Measurements from ENCODE around the gene CELF4.
"Not testable (repeated sequence)": the region's sequence is repeated elsewhere in the genome, so short reads cannot be mapped to it uniquely, and the experiment has no call there.

The CELF4 gene

DNA sequence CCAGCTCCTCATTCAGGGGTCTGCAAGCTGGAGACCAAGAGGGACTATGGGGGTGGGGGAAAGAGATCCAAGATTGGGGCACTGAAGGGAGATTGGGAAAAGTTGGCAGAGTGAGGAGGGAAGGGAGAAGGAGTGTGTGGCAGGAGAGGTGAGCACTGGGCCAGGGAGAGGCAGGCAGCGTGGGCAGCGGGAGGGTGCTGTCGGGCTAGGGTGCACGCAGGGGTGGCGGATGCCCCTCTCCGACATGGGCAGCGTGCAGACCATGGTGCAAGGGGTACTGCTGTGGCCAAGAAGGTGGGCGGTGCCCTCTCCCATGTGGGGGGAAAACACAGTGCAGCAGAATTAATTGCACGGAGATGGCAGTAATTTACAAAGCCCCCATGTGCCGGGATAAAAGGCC is 74.1 kb downstream of the CELF4 start:
- DNase-seq: no peak

DNA sequence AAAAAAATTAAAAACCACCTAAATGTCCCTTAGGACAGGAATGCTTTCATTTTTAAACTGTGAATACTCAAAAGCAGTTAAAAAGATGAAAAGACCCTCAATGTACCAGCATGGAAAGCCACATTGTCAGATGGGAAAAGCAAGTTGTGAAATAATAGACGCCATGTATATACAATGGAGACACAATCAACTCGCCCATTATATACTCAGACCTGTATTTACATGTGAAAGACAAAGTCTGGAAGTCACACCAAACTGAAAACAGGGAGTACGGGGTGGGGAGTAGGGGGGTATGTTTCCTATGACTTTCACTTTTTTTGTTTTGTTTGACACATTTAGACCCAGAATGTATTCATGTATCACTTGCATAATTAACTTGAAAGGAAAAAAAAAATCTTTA is 75.6 kb downstream of the CELF4 start:
- DNase-seq: no peak

DNA sequence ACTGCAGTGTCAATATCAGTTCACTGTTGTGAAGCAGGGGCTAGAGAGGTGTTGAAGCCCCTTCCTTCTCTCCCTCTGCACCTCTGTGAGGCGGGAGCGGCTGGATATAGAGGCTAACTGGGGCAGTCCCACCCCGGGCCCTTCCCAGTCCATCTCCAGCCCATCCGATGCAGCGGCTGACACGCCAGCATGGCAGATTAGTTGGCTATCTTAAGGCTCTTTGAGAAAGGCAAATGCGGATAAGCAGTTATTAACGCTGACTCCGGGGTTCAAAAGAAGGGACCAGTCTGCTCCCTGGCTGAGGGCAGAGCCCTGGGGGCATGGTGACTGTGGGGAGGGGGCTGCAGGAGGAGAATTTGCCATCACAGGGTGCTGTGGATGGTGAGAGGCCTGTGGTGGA is 76.6 kb downstream of the CELF4 start:
- DNase-seq: no peak

DNA sequence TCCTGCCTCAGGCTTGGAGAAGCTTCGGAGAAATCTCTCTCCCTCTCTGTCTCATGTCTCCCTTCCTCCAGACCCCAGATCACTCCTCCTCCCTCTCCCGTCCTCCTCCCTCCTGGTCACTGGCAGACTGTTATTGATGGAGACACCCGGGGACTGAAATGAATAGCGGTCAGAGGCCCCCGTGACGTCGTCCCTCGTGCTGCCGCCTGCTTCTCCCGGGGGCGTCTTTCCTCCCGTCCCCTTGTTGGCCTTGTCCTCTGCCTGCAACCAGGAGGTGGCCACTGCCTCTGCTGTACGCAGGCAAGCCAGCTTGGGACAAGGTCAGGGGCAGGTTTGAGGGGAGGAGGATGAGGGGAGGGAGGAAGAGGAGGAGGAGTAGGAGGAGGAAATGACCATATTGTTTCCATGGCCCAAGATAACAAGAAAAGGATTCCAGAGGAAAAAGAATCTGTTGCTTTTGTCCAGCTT is 78.2 kb downstream of the CELF4 start:
- DNase-seq: no peak

DNA sequence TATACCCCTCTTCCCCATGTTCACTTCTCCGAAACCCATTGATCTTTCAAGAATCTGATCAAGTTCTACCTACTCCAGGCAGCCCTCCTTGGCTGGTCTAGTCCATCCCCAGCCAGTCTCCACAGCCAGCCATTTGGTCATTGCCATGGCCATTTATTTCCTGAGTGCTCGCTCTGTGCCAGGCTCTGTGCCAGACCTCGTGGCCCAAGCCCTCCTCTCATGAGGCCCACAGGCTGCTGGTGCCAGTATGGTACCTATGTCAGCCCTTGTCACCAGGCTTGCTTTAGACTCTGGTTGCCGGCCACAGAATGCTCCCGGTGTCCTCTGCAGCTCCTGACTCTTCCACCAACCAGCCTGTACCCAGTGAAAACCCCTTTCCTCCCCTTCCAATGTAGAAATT is 78.8 kb downstream of the CELF4 start:
- DNase-seq: no peak

DNA sequence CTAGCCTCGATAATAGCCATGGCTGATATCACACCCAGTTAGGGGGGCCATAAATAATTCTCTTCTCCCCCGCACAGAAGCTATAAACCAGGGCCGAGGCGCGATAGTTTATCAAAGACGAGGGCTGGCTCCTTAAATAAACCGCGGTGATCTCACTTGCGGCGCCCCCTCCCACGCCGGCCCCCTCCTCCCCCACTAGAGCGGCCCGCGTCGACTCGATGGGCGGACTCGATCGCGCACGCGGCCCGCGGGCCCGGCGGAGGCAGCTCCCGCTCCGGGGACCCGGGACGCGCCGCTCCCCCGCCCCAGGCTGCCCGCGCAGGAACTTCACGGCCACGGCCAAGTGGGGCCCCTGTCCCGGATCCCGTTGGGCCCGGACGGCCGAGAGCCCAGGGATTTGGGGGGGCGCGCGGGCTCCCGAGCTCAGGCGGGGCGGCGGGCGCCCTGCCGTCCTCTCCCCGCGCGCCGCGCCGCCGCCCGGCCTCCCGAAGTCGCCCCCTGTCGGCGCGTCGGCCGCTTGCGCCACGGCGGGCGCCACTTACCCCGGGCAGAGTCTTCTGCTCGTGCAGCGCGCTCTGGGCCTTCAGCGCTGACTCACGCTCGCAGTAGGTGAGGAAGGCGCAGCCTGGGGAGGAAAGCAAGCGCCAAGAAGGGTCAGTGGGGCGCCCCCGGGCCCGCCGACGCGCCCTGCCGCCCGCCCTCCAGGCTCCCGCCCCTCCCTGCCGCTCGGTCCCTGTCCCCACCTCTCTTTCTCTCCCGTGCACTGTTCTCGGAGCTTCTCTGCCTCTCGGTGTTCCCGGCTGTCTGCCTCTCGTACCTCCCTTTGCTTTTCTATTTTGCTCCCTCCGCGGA is 80.4 kb downstream of the CELF4 start:
- DNase-seq: no peak

DNA sequence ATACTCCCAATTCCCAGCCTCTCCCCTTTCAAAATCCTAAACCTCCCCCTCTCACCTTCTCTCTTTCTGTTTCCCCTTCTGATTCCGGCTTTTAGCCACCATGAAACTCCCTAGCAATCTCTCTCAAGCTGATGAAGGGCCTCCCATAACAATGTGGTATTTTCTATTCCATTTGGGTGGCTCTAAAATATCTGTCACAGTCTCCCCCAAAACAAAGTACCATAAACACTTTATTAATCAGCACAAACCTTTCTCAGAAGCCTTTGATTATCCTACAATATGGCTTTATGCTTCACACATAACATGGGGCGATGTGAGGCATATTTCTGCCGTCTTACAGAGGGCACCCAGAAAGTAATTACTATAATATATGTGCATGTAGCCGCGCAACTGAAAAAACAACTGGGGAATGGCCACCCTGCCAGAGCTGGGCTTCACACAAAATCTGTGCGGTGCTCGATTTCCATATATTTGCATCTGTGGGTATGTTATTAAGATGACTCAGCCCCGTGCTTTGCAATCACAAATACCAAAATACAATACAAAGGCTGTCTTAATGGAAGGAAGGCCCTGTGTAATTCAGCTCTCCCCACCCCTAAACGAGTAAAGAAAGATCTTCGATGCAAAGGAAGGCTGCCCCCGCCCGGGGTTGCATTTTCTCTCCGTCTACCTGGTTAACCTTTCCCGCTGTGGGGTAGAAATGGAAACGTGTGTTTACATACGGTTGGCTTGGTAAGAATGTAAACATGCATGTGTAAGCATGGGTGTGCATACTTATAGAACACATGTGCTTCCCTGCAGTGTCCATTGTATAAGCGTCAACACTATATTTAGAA is 81.4 kb downstream of the CELF4 start:
- no peak for DNase-seq

DNA sequence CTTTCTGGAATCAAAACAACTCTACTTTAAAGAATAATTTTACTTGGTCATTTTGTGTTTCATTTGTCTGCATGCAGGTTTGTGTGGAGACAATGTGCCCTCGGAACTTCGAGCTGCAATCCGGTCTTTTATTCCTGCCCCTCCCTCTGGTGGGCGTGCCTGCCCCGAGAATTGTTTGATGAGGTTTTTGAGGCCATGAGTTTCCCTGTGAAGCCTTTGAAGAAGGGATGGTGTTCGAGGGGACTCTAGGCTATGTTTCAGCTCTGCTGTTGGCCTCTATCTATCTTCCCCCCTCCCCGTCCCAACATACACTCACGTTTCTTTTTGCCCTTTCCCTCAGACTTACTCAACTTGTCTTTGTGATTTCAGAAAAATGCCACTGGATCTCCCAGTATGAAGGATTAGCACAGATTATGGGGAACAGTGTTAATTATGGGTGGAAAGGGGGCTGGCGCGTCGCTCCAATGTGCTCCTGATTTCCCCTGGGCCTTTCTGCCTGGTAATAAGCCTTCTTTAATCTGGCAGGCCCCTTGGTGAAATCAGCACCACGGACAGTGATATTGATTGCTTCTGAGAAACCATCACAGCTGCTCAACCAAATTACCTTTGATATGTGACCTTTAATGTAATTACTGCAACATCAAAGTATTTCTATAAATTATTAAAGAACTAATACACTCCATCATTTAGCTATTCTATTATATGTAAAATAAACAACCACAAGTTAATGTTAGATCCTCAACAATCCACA is 82.2 kb downstream of the CELF4 start:
- no peak for DNase-seq

DNA sequence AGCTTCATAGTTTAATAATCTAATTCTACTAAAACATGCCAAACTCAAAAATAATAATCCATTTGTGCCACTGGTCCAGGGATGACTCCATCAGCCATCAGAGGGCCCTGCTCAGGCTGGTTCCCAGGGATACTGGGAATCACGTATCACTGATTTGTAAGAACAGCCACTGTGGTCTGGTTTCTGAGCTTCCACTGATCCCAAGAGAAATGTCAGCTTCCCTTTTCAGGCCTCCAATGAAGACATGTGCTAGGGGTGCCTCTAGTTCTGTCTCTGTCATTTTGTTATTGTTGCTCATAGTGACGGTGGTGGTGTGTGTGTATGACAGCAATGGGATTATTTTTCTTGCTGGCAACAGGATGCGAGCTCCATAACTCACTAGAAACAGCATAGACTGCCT is 83.2 kb downstream of the CELF4 start:
- DNase-seq: no peak

DNA sequence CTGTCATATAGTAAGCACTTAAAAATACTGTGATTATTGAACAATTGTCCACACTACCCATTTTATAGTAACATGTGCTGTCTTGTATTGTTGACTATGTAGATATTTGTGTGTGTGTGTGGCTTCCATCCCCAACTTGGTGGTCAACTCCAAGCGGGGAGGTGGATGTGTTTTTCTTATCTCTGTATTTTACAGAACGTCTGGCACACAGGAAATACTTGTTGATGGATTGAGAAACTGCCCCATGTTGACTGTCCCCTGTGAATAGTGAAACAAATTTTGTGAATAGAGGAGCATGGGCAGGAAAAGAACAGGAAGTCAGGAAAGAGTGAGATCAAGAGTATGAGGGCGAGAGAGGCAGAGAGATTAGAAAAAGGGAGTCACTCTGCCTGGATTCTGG is 83.6 kb downstream of the CELF4 start:
- no peak for DNase-seq

DNA sequence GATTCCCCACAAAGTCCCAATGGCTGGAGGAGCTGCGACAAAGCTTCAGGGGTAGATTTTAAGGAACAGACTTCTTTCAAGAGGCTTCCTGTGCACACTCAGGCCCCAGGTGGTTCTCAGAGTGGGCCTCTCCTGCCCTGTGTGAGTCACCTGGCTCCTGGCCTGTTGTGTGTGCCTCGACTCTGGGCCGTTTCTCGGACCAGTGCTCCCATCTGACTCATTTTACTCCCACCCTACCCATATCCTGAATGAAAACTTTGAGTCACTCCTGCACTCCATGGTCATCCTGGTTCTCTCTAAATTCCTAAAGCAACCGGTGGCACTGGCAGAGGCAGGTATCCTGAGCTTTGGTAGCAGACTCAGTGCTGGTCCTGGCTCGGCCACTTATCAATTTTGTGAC is 84.1 kb downstream of the CELF4 start:
- no peak for DNase-seq

DNA sequence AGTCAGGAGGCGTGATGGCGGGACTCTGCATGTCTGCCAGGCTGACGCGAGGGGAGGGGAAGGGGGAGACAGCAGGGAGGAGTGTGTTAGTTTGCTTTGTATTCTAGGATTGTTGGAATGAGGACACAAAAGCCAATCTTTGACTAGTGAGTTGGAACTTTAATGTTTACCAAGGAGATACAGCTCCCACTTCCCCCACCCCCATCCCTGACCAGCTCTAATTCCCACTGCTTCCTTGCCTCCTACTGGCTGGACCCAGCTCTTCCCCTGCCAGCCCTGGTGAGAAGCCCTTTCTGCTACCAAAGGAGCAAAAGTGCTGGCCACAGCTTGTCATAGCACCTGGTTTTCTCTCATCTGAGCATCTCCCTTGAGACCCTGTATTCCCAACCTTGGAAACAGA is 84.5 kb downstream of the CELF4 start:
- DNase-seq: no peak

DNA sequence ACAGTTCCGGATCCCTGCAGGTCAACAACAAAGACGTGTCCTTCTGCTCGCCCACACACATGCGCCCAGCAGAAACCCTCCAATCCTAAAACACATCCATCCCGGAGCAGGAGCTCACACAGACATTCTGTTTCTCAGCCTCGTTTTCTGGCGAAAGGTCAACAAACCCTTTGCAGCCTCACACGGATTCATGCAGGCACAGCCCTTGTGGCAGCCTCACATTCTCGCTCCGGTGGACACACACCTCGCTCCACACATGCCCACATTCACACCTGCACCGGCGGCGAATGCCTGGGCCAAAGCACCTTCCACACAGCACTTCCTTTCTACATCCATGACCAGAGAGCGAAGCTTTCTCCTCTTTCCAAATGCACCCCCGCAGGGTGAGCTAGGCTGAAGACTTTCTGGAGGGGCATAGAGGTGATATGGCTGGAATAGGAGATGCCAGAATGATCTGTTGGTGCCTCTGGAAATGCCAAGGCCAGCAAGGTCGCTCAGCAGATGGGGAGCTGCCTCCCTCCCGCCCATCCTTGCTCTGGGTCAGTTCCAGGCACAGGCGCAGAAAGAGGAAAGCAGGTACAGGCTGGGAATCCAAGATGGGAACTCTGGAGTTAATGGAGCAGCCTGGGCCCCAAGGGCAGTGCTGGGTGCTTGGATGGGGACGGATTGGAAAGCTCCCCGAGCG is 88.8 kb downstream of the CELF4 start:
- DNase-seq: no peak

DNA sequence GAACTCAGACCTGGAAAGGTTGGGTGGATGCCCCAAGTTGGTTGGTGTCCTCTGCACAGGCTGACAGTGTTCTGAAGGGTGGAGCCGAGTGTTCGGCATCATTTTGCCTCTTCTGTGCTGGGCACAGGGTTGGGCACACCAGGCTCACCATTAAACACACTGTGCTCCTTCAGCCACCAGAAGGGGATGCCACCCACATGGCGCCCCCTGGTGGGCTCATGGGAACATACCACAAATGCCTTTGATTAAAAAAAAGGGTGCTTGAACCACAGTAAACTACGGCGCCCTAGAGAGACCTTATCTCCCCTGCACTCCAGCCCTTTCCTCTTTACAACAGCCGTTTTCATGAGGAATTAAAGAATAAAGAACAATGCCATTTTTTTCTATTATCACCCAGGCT is 89.4 kb downstream of the CELF4 start:
- DNase-seq: no peak

DNA sequence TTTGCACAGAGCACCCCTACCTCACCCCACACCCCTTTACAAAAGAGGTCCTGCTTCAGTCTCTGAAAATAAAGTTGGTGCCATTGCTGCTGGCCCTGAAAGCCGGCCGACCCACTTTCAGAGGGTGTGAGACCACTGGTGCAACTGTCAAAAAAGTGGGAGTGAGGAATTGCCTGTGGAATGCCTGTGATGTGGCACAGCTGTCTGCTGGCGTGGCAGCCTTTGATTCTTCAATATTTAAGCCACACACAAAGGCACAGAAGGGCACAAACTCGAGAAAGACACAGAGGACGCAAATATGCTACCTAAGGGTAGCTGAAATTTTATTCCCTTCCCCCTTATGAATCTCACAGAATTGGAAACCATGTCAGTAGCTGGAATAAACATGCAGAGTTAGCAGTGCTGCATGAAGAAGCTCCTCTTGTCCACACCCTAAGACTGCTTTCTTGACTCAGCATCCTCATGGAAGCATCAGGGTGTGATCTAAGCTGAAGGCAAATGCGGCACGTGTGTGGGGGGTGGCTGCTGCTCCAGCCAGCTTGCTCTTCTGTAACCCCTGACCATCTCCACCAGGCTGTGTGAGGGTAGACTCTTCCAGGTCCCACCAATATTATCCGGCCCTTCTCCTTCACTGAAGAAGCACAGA is 92.3 kb downstream of the CELF4 start:
- DNase-seq: no peak

DNA sequence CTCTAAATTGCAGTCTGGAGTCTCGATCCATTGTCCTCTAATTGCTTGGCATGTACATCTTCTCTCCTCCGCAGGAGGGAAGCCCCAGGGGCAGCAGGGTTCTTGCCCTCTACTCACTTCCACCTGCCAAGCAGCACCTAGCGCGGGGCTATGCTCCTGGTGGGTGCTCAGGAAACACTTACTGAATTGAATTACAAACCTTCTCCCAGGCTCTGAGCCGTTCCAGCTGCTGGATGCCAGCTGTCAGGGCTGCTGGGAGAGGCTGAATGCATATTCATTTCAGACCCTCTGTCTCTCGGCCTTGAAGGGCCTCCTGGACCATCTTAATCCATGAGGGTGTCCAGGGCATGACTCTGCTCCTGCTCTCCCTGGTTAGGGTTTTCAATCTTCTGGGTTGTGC is 94.0 kb downstream of the CELF4 start:
- no peak for DNase-seq

DNA sequence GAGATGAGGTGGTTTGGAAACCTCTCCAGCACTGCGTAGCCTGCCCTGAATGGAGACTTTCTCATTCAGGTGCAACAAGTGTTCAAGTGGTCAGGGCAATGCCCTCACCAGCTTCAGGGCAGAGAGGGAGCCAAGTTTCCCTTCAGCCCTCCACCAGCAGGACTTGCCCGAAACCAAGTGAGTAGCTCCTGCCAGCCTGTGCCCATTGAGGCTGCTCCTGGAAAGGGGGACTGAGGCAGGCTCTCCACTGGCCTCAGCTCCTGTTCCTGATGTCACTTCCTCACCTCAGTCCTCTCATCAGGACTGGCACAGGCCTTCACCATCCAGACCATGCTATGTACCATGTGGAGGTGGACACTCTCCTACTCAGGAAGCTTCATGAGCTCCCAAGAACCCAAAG is 94.6 kb downstream of the CELF4 start:
- DNase-seq: no peak

DNA sequence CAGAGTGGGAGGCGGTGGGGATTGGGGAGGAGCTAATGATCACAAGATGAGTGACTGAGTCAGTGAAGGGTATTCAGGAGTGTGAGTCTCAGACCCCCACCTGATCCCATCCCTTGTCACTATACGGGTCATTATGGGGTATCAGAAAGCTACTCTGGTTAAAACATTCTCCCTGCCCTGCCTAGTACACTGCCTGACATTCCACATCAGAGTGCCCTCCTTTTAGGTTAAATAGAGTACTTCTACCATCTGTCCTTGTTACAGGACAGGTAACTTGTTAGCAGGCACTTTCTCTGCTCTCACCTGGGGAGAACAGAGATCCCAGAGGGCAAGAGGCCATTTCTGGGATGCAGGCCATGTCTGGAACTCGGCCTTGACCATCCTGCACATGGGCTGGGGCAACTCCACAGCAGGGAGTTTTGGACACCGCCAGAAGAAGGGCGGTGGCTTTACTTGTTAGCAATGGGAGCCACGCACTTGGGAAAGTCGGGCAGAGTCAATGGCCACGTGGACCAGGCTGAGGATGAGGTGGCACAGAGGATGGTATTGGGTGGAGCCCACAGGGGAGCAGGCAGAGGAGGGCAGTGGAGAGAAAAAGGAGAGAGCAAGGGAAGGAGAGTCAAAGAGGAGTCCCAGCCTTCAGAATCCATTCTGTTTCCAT is 98.5 kb downstream of the CELF4 start:
- no peak for DNase-seq

DNA sequence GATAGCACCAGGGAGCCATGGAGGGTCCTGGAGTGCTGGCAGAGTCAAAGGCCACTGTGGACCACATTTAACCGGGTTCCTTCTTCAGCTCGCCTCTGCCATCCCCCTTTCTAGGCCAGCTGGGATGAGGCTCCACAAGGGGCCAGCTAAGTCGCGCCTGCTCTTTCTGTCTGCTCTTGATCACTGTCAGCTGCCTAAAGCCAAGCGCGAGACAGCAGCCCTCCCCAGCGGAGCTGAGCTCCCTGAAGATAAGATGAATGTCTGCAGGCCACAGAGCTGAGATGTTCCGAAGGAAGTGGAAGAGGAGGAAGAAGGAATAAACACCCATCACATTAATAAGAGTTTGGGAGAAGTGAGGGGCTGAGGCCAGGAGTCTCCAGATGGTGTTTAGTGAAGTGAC is 99.6 kb downstream of the CELF4 start:
- DNase-seq: no peak

DNA sequence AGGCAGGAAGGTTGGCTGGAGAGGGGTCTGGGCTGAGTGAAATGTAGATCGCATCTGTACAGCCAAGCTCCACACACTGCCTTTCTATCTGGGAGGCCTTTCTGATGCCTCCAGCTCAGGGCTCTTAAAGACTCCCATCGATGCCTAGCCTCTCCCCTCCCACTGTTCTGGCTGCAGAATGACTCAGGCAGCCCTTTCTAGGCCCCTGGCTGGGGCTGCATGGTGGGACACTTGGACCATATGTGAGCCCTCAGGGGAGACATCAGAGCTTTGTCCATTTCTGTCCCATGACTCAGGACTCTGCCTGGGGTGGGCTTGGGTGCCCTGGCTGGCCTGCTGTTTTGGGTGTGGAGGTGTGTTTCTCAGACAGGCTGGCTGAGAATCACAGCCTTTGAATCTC is 101.3 kb downstream of the CELF4 start:
- DNase-seq: no peak

DNA sequence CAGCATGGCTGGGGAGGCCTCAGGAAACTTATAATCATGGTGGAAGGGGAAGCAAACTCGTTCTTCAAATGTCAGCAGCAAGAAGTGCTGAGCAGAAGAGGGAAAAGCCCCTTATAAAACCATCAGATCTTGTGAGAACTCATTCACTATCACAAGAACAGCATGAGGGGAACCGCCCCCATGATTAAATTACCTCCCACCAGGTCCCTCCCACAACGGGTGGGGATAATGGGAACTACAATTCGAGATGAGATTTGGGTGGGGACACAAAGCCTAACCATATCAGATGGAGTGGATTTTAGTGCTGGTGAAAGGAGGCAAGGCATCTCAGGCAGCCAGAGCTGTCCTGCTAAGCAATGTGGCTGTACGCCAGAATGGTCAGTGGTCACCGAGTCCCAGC is 104.3 kb downstream of the CELF4 start:
- DNase-seq: not testable (repeated sequence)

DNA sequence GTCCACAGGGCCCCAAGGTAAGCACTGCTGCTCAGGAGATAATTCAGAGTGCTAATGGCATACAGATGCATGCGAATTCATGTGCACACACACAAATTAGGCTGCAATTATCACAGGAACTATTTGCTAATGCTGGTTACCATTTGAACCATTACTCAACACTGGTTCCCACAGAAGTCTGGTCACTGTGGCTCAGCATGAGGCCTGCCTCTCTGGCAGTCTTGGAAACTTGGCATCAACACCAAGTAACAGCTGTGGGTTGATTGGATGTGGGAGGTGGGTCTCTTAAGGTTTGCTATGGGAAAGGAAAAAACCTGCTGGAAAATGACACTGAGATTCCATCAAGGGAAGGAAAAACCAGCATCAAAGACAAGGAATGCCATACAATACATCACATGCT is 105.0 kb downstream of the CELF4 start:
- no peak for DNase-seq

Measured in cerebellar nuclear complex (tissue), 1 donor.